GM21367 (cell line): ENCODE data around the gene BTBD9.

Experiments
- ATAC-seq: cut with Tn5 transposase; IDR thresholded peaks from one replicate; pipeline ENCODE4 v1.9.1; 2021; ENCODE audit not compliant: unreplicated experiment

BTBD9 gene

DNA sequence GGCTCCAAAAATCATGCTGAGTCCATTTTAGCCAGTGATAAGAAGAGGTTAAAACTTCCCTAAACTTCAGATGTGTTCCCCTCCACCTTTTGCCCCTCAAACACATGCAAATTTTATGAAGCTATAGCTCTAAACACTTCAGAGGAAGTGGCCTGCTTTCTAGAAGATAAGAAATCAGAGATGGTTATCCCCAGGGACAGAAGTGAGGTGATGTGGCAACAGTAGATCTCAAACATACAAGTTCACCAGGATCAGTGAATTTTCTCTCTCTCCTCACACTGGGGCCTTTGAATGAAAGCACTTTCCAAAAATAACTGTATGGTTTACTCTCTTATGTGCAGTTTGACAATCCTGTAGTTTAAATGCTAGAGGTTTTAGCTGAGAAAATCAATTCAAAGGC lies 332.0 kb downstream of the BTBD9 start:
- ATAC-seq: peak; percentile 59

DNA sequence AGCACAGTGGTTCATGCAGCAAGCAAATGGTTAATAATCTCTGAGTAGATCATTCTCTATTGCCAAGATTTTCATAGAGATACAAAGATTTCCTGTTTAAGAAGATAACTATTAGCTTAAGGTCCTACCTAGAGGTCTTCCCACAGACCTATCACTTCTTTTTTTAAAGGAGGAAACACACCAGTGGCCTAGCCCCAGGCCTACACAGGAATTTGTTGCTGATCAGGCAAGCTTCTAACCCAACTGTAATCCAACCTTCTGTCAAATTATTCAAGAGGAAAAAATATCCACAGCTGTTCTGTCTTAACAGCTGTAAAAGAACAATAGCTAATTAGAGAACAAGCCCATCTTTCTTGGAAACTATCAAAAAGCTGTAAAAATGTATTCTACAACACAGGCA lies 332.8 kb downstream of the BTBD9 start:
- peak; percentile 44 for ATAC-seq

DNA sequence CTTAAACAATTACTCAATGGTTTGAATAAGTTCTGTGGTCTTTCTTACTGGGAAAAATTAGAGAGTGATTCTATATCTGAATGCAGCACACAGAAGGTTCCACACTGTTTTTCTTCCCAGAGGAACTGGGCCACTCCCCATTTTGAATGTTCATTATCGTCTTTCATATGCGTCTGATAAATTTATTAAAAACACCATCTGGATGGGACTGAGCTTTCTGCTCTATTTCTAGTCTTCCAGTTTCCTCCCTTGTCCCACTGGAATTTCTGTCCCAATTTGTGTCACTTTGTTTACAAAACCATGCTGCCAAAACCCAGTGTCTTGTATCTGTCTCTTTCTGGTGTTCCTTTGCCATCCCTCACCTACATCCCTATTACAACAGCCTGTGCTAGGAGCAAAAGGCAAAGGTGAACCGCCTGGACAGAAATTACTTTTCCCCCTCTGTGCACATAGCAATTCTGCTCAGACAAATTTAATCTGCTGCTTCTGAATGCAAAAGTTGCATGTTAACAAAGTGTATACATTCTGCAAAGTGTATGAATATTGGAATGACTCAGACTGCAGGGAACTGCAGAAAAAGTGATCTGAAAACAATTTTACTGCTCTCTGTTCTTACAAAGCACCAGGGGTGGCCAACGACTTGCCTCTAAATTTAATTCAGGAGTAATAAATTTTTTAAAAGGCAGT lies 333.6 kb downstream of the BTBD9 start:
- peak; percentile 57 for ATAC-seq

DNA sequence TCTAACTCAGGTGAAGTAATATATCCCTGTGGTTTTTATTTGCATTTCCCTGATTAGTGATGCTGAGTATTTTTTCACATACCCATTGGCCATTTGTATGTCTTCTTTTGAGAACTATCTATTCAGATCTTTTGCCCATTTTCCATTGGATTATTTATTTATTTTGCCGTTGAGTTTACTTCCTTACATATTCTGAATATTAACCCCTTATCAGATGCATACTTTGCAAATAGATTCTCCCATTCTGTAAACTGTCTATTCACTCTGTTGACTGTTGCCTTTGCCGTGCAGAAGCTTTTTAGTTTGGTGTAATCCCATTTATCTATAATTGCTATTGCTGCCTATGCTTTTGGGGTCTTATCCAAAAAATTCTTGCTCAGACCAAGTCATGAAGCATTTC lies 336.9 kb downstream of the BTBD9 start:
- ATAC-seq: no peak

DNA sequence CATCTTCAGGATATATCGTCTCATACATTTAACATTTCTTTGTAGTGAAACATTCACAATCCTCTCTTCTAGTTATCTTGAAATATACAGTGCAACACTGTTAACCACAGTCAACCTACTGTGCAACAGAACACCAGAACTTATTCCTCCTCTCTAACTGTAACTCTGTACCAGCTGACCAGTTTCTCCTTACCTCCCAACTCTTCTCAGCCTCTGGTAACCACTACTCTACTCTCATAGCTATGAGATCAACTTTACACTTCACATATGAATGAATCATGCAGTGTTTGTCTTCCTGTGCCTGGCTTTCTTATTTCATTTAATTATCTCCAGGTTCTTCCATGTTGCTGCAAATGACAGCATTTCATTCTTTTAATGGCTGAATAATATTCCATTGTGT lies 337.6 kb downstream of the BTBD9 start:
- no peak for ATAC-seq

DNA sequence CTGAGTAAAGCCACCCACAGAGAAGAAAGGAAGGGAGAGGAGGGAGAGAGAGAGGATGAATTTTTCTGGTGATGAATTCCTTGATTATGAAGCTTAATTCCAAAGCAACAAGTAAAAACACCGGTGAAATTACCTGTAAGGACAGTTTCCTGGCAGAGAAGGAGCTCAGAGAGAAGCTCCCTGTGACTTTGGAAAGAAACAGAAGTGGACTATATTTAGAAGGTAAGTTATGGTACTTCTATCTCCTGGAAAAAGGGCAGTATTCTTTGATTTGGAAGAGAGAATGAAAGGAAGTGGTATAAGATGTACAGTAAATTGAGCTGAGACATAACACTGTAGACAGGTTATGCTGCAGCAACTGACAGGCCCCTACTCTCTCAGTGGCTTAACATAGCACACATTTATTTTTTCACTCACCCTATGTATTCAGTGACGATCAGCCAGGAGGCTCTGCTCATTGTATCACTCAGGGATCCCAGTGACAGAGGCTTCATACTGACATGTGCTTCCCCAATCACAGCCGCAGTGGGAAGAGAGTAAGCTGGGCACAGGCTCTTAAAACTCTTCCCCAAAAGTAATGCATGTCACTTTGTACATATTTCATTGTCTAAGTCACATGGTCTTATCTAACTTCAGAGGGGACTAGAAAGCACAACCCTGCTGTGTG lies 349.5 kb downstream of the BTBD9 start:
- no peak for ATAC-seq

DNA sequence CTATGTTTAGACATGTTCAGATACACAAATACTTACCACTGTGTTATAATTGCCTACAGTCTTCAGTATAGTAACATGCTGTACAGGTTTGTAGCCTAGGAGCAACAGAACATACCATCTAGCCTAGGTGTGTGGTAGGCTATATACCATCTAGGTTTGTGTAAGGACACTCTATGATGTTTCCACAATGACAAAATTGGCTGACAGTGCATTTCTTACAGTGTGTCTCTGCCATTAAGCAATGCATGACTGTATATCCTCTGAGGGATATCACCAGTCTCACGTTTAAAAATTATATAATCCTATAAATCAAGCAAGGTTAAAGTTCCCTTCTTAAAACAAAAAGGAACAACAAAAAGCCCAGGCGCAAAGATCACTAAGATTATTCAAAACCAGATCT lies 352.2 kb downstream of the BTBD9 start:
- no peak for ATAC-seq

DNA sequence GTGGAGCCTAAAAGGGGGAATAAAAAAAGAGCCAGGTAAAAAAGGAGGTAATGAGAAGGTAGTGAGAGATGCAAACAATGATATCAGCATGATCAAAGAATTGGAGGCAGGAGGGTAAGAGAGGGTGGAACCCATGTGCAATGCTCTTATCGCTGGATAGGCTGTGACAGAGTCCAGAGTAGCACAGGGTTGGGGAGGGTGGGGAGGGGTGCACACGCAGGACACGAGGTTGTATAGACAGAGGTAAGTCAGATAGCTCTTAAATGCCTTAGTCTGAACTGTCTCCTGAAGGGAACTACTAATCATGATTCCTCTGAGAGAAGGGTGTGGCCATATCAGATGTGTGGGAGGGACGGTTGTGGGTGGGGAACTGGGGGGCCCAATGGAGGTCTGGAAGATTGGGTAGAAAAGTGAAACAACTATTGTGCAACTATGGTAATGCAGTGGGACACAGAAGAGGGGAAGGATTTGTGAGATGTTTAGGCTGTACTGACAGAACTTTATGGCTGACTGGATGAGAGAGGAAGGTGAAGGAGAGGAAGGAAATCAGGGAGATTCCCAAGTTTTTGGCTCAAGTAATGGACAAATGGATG lies 354.8 kb downstream of the BTBD9 start:
- ATAC-seq: no peak

DNA sequence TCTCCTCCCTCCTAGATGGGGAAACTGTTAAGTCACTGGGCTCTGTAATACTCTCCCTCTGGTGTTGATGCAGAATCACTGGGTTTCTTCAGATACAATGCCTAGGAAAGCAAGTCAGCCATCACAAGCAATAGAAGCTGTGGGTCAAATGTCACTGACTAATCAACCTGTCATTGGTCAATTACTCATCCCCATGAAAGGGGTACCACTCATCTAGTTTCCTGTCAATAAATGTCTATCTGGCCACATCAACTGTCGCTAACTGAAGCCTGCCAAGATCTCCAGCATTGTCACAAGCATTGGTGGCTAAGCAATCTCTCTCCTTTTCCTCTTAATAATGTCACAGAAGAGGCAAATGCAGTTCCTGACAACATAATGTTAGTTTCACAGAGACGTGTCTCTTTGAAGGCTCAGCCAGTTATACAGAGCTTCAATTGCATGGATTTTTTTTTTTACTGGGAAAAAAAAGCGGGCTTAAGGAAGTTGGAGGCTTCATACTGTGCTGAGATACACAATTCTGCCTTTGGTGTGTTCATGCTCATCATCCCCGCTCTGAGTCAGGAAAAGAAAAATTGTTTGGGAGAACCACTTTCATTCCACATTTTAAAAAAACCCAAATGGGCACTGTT lies 355.9 kb downstream of the BTBD9 start:
- no peak for ATAC-seq

DNA sequence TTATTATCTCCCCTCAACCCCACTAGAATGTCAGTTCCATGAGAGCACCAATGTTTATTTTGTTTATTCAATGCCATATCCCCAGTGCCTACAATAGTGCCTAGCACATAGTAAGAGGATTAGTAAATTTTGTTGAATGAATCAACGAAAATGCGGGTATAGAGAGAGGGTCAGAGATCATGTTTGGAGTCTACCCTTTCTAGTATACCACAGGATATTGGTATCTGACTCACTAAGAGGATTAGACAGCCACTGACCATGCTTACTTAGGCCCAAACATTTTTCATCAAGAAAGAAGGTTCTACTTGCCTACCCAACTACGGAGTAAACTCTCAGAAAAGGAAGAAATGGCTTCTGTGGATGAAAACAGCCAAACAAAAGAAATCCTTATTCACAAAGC lies 356.8 kb downstream of the BTBD9 start:
- no peak for ATAC-seq

DNA sequence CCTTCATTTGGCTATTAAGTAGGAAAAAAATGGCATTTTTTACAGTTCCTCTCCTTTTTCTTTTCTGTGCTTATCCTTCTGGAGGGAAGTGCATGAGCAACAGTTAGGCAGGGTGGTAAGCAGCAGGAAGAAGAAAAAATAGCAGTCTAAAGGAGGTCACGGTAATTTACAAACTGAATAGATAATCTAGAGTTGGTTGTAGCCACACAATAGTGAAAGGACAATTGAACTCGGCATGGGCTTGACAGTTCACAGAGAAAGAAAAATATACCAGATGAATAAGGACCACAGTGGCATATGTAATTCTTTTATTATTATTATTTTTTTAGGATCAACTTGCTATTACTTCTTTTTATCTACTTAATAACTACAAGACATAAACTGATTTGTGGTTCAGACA lies 358.6 kb downstream of the BTBD9 start:
- no peak for ATAC-seq

DNA sequence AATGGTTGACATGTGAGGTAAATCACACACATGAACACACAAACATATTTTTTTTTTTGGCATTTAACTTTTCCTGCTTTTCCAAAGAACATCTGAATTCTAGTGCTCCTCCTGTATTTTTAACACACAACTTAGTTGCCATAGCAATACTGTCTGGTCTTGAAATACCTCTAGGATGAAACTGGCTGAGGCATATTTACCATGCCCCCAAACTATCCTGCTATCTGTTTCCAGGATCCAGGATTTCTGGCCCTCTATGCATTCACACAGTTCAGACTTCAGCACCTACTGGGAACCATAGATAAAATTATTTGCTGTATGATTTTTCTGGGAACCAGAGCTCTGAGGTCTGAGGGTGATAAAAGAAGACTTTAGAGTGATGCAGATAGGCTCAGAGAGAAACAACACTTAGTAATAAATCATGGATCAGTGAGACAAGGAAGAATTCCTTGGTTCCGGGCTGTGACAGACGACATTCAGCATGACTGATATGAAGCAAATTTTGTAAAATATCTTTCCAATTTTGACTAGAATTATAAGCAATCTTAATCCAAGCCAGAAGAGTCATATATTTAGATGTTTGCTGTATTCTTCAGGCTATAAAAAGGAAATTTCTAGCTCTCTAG lies 359.7 kb downstream of the BTBD9 start:
- no peak for ATAC-seq

DNA sequence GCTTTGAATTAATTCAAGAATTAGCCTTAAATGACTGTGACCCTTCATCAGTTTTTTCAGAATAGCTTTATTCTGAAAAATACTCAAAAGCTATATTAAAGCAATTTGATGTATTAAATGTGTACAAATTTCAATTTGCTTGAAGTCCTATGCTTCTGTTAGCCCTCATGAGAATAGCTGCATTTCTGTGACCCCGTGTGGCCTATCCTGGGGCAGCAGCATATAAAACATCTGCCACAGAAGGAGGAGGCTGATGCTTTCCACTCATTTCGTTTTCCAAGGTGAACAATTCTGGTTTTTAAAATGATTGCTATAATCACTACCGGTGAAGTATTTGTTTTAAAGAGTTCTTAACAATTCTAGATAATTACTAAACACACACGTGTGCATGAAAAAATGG lies 360.3 kb downstream of the BTBD9 start:
- ATAC-seq: no peak

DNA sequence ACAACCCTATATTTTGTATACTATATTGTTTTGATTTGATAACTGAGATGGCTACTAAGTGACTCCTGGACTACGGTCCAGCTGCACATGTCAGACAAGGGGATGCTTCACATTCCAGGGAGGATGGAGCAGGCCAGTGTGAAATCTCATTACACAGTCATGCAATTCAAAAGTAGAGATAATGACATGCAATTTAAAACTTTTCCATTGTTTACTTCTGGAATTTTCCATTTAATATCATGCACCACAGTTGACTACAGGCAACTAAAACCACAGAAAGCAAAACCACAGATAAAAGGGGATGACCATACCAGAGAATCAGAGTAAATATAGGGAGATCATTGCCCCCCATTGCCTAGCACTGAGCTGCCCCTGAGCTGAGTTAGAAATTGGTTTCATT lies 366.4 kb downstream of the BTBD9 start:
- ATAC-seq: no peak

DNA sequence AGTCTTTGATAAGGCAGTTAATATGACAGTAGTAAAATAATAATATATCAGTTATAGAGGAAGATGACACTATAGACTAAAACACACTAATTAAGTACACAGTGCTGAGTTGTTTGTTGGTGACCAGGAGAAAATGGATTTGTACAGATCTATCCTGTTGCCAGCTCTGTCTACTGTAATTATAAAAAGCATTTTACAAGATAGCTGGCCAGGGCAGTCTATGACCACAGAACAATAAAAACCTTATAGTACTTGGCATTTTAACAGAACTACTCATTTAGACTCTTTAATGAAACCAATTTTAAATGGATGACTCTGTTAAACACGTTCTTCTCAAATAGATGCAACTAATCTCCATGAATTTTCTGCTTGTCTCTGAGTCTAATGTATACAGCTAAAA lies 367.5 kb downstream of the BTBD9 start:
- no peak for ATAC-seq

DNA sequence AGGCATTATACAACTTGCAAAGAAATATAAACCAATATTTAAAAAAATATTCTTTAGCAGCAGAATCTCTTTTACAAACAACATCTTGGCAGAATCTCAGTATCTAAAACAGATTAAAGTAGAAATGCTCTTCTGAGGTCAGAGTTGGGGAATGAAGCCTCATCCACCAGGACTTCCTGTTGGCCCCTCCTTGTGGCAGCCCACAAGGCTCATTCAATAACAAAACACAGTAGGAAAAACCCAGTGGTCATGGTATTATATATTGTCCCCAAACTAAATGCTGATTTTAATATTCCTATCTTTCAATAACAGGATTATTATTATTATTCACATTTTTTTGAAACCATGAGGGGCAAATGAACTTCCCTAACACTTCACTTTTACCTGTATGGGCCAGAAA lies 368.6 kb downstream of the BTBD9 start:
- ATAC-seq: no peak

DNA sequence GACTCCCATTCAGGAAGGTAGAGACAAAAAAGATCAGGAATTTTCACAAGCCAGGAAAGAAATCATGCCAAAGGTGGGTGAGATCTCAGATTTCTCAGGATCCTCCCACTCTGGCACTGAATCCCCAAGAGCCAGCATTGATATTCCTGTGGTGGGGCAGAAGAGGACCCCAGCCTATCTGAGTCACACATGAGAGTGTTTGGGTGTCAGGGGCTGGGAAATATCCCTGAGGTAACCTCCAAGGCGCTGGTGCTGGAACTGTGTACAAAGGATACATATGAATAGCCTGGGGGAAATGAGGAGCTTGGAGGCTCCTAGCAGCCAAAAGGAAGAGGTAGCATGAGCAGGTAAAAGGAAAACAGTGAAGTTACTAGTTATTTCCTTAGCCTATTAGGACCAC lies 369.4 kb downstream of the BTBD9 start:
- ATAC-seq: no peak

DNA sequence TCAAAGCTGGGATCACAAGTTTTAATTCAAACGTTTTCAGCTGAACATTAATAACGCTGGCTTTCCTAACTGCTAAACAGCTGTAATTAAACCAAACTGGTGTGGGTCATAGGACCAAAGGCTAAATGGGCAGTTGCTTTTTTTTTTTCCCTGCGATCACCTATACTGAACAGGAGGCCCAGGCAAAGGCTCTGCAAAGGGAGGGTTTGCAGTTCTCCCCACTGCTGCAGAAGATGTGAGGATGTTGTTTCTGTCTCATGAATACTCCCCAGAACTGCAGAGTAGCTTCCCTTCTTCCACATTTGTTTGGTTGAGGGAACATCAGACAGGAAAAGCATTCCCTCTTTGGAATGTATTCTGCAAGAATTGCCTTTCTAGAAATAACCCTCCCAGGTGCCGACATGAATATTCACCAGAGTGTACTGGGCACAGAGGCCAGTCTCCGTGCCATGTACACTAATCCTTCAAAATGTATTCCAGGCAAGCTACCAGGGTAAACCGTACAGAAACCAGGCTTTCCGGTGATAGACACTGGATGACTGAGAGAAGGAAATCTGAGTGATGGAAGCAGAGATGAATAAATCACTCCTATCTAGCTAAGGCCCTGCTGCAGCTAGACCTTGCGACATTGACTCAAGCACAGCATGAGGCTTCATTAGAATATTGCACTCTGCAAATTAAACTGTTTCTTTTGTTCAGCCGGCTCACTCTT lies 370.1 kb downstream of the BTBD9 start:
- ATAC-seq: no peak

DNA sequence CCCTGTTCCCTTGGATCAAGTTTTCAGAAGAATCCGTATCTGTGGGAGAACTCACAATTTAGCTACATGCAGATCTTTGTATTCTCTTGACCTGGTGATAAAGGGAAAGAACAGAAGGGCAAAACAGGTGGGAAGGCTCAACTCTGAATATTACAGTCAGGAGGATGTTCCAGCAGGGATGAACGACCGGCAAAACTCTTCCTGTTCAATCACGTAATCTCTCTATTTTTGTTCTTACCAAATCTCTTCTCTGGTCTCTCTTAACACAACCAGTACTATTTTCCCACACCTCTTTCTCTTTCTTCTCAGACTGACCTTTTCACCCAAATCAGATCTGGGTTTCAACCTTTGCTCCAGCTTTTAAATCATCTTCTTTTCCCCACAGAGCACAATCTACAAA lies 371.4 kb downstream of the BTBD9 start:
- ATAC-seq: no peak

DNA sequence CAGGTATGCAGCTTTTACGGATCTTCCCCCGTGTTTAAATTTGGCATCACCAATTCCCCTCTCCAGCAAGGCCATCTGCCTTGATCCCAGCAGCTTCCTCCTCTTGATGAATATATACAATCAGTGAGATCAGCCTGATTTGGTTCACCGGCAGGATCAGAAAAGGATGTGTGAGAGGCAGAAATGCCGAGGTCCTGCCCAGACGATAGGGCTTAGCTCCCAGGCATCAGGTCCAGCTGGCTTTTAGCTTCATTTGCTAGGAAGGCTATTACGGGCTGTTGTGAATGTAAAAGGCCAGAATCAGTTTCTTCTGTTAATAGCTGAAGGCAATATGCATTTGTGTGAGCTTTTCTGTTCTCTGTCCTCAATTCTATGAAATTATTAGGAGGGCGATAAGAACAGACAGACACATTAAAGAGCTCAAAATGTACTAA lies 372.8 kb downstream of the BTBD9 start:
- ATAC-seq: no peak

DNA sequence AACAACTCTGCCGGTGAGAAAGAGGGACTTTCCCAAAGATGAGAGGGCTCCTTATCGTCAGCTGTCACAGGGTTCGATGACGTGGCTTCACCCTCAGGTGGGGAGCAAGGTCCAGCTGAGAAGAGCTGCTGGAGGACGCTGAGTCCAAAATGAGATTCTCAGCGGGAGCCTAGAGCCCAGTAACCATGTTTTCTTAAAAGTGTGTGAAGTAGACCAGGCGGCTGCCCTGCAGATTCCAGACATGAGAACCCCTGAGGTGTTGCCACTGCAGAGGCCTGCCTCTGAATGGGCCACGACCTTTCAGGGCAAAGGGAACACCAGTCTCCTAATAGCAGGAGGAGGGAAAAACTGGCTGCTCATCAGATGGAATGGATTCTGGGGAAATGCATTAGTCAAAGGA lies 375.1 kb downstream of the BTBD9 start:
- ATAC-seq: no peak
